Kidney epithelial cell (primary cell): ENCODE results near the gene PLEKHM3. TPM values are rescaled to one million over a fixed set of nuclear protein-coding genes. Genes with fewer than 3 reads are reported as not detected.
"Not testable (repeated sequence)": the region's sequence is repeated elsewhere in the genome, so short reads cannot be mapped to it uniquely, and the experiment has no call there.

ENCODE experiments used
- DNase-seq: peaks from one replicate; pipeline ENCODE4 v3.0.0-alpha.2; 2010; ENCODE audit warnings: low read depth
- H3K27me3 ChIP-seq: 2 replicates; pipeline ENCODE4 v1.6.0; 2011; ENCODE audit warnings: low read length; ENCODE audit not compliant: control insufficient read depth, insufficient read depth
- H3K36me3 ChIP-seq: 2 replicates; pipeline ENCODE4 v1.5.1; 2011; ENCODE audit warnings: low read length; ENCODE audit not compliant: control insufficient read depth, insufficient read depth
- H3K4me3 ChIP-seq: 2 replicates; pipeline ENCODE4 v1.5.1; 2011; ENCODE audit warnings: low read depth, mild to moderate bottlenecking, control low read depth, low read length
- total RNA-seq: library from RNA; depleted of rRNA; stranded (reverse); fragments of >200 nt; gene quantifications from 2 replicates; pipeline ENCODE4 v1.2.3, GENCODE V29; 2015
- TF ChIP-seq, protein P1 (sequence below): IDR thresholded peaks from 2 replicates; pipeline ENCODE4 v1.5.1; 2011; ENCODE audit warnings: mild to moderate bottlenecking, moderate library complexity, low read length, control low read depth, inconsistent platforms; ENCODE audit not compliant: insufficient read depth, poor library complexity, severe bottlenecking

The PLEKHM3 gene
- total RNA-seq, 1 donor from 2014 or later, result 6.3 TPM

DNA sequence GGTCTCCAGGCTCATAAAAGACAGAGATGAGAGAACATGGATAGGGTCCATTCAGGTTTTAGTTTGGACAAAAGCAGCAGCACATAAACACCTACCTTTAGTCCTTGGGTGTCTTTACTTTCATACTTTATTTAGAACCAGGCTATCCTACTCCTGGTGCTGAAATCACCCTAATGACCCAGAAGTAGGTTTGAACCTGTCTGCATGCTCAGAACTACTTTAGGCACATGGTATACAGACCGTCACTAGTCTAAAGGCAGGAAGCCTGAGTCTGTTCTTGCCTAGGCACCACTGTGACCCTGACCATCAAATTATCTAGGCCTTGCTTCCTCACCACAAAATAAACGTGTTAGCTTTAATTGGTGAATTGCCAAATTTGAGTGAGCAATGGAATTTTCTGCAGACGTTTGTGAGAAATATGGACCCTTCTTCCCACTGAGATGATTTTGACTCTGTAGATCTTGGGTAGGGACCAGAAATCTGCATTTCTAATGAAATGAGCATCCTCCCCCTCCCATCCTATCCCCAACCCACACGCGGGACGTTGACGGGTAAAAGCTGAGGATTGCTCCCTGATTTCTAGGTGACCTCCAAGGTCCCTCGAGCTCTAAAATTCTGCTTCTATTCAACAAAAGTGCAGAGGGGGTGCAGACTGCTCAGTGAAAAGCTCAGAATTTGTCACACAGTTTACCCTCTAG, 75.1 kb downstream of the PLEKHM3 start:
- TF ChIP-seq, protein P1, sequence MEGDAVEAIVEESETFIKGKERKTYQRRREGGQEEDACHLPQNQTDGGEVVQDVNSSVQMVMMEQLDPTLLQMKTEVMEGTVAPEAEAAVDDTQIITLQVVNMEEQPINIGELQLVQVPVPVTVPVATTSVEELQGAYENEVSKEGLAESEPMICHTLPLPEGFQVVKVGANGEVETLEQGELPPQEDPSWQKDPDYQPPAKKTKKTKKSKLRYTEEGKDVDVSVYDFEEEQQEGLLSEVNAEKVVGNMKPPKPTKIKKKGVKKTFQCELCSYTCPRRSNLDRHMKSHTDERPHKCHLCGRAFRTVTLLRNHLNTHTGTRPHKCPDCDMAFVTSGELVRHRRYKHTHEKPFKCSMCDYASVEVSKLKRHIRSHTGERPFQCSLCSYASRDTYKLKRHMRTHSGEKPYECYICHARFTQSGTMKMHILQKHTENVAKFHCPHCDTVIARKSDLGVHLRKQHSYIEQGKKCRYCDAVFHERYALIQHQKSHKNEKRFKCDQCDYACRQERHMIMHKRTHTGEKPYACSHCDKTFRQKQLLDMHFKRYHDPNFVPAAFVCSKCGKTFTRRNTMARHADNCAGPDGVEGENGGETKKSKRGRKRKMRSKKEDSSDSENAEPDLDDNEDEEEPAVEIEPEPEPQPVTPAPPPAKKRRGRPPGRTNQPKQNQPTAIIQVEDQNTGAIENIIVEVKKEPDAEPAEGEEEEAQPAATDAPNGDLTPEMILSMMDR, result no peak
- H3K27me3 ChIP-seq, result no peaks in the 10 kb centered on the region
- H3K4me3 ChIP-seq, result no peak overlapping the region
- H3K36me3 ChIP-seq, result no peaks in the 10 kb centered on the region
- no peak for DNase-seq

DNA sequence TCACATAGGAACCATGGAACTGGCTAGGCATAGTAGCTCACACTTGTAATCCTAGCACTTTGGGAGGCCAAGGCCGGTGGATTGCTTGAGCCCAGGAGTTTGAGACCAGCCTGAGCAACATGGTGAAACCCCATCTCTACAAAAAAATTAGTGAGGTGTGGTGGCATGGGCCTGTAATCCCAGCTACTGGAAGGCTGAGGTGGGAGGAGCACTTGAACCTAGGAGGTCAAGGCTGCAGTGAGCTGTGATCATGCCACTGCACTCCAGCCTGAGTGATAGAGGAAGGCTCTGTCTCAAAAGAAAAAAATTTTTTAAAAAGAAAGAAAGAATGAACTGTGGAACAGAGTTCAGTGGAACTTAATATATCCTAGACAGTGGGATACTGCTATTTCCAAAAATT, 76.1 kb downstream of the PLEKHM3 start:
- not testable (repeated sequence) for H3K36me3 ChIP-seq, H3K27me3 ChIP-seq, H3K4me3 ChIP-seq, DNase-seq

DNA sequence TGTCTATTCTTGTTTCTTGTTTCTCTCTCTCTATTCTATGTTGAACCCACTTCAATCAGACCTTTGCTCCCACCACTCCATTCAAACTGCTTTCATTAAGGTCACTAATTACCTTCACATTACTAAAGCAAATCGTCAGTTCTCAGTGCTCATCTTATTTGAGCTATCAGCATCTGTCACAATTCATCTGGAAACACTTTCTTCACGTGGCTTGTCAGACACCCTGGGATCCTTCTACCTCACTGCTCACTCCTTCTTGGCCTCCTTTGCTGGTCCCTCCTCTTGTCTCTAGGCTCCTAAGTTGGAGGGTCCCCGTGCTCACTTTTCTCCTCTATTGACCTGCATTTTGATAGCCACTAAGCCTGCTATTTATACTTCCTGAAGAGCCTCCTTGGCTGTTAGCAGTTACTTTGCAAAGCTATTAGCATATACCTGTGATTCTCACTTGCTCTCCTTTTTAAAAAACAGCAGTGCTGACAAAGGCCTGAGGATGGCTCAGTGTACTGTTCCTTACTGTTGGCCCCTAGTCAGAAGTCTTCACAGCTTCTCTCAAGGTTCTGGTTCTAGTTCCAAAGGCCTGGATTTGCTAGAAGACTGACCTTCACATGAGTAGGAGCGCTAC, 80.2 kb downstream of the PLEKHM3 start:
- no peak overlapping the region for H3K4me3 ChIP-seq
- H3K27me3 ChIP-seq, result no peaks in the 10 kb centered on the region
- H3K36me3 ChIP-seq, result no peaks in the 10 kb centered on the region
- TF ChIP-seq, protein P1, result no peak
- DNase-seq, result no peak

DNA sequence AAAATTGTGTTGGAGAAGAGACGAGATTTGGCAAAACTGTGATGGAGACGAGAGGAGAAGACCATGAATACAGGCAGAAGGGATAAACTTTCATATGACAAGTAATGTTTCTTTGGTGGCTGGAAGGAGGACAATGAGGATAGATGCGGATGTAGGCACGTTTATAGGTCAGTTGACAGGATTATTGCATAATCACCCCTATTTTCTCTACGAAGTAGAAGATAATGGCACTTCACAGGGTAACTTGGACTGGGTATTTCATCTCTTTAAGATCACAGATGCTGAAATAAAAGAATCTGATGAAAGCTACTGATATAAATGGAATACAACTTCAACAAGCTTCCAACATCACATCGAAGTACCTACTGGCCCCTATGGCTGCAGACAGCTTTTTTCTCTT, 81.0 kb downstream of the PLEKHM3 start:
- H3K36me3 ChIP-seq, result no peaks in the 10 kb centered on the region
- TF ChIP-seq, protein P1, result no peak
- H3K4me3 ChIP-seq, result no peak overlapping the region
- no peaks in the 10 kb centered on the region for H3K27me3 ChIP-seq
- DNase-seq, result no peak

DNA sequence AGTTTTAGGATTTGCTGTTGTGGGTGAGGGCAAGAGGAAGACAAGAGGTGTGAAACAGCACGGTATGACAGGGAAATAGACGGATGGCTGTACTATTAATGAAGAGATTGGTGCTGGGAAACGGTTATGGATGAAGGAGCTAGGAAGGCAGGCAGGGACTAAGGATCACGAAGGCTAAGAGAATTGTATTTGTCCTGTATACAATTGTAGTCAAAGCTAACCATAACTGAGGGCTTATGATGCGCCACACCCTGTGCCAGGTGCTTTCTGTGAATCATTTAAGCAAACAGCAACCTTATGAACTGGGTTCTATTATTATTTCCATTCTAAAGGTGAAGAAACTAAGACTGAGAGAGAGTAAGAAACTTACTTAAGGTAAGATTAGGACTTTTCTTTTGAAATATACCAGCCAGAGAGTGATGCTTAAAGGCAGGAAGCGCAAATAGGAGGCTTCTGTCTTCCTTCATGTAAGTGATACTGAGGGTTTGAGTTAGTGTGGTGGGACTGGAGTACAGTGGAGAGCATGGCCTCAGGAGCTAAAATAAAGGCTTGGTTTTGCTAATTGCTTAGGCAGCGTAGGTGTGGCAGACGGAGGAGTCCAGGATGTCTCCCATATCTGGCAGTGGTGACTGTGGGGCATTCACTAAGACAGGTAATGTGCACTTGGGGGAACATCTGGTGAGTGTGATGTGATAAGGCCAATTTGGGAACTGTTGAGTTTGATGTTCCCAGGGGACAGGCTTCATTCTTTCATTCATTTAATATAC, 85.8 kb downstream of the PLEKHM3 start:
- no peak for DNase-seq
- TF ChIP-seq, protein P1, result no peak

DNA sequence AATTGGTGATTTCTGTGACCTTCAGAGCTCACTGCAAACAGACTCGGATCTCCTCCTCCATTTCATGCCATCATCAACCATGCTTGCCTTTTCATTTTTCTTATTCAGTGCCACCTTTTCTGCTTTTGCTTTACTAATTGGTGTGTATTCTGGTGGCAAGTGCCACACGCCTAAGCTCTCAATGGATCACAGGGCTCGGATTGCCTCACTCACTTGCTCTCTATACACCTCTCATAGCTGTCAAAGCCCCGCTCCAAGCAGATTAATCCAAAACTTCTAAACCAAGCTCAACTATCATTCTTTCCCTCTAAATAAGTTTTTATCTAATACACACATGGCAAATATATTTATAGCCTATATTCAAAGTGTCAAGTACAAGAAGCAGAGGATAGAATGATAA, 86.4 kb downstream of the PLEKHM3 start:
- DNase-seq, result no peak

More for the DNA sequence above, 85.8 kb downstream of the PLEKHM3 start:
- Histone ChIP-seq H3K36me3 (no peaks in the 10 kb centered on the region), H3K4me3 (no peak overlapping the region), H3K27me3 (no peaks in the 10 kb centered on the region)

More for the DNA sequence above, 86.4 kb downstream of the PLEKHM3 start:
- H3K27me3 ChIP-seq, result no peaks in the 10 kb centered on the region
- TF ChIP-seq, protein P1, result no peak
- no peaks in the 10 kb centered on the region for H3K36me3 ChIP-seq
- H3K4me3 ChIP-seq, result no peak overlapping the region
